GM12878 (cell line): ENCODE data around the gene TIPIN. TPM values are rescaled to one million over a fixed set of nuclear protein-coding genes. Genes with fewer than 3 reads are reported as not detected.

Experiments
- BACH1 ChIP-seq: fragments of 450-650 bp; IDR thresholded peaks from 2 replicates; pipeline ENCODE4 v1.6.1; 2017; ENCODE audit warnings: mild to moderate bottlenecking, borderline replicate concordance
- BHLHE40 ChIP-seq, 2 experiments: fragments of 450-650 bp in 1 of 2; IDR thresholded peaks; 2 replicates each; pipeline ENCODE4 v1.6.1; 2011 to 2017; ENCODE audit warnings: low read depth in 2 of 2, borderline replicate concordance in 1 of 2, improper control_type of control experiment in 1 of 2, low read length in 1 of 2, mild to moderate bottlenecking in 1 of 2
- EGR1 ChIP-seq, 2 experiments: IDR thresholded peaks; 1 replicate in 1 of 2; 2 replicates in 1 of 2; pipeline ENCODE4 v1.6.1; 2011 to 2012; ENCODE audit warnings: low read depth in 2 of 2, low read length in 2 of 2, borderline replicate concordance in 1 of 2, mild to moderate bottlenecking in 1 of 2, moderate library complexity in 1 of 2
- FOXM1 ChIP-seq: IDR thresholded peaks from 2 replicates; pipeline ENCODE4 v1.6.1; 2012; ENCODE audit warnings: low read depth, mild to moderate bottlenecking, inconsistent platforms, low read length, moderate library complexity
- GATAD2B ChIP-seq: fragments of 450-650 bp; conservative IDR thresholded peaks from 2 replicates; pipeline ENCODE4 v1.6.1; 2017; ENCODE audit warnings: low read depth, mild to moderate bottlenecking, moderate library complexity
- IKZF1 ChIP-seq: fragments of 450-650 bp; conservative IDR thresholded peaks from 2 replicates; pipeline ENCODE4 v1.6.1; 2017; ENCODE audit warnings: antibody characterized with exemption, mild to moderate bottlenecking
- IKZF2 ChIP-seq, 2 experiments: fragments of 450-650 bp; IDR thresholded peaks; 2 replicates each; pipeline ENCODE4 v1.6.1; 2017; ENCODE audit warnings: mild to moderate bottlenecking in 2 of 2, moderate library complexity in 2 of 2
- IRF4 ChIP-seq: IDR thresholded peaks from 2 replicates; pipeline ENCODE4 v1.6.1; 2011; ENCODE audit warnings: low read depth, low read length
- MEF2B ChIP-seq: fragments of 450-650 bp; IDR thresholded peaks from 2 replicates; pipeline ENCODE4 v1.6.1; 2018; ENCODE audit warnings: mild to moderate bottlenecking, moderate library complexity; ENCODE audit not compliant: partially characterized antibody, poor library complexity, severe bottlenecking
- MTA2 ChIP-seq: fragments of 450-650 bp; IDR thresholded peaks from 2 replicates; pipeline ENCODE4 v1.6.1; 2016; ENCODE audit warnings: low read depth, mild to moderate bottlenecking, moderate library complexity
- MTA3 ChIP-seq: IDR thresholded peaks from 2 replicates; pipeline ENCODE4 v1.6.1; 2012; ENCODE audit warnings: low read length, inconsistent platforms, borderline replicate concordance
- NFIC ChIP-seq: IDR thresholded peaks from 2 replicates; pipeline ENCODE4 v1.6.1; 2012; ENCODE audit warnings: low read depth, mild to moderate bottlenecking, inconsistent platforms, low read length, moderate library complexity
- PAX5 ChIP-seq: IDR thresholded peaks from 2 replicates; pipeline ENCODE4 v1.6.1; 2011; ENCODE audit warnings: low read depth, low read length, borderline replicate concordance
- PAX8 ChIP-seq: fragments of 450-650 bp; IDR thresholded peaks from 2 replicates; pipeline ENCODE4 v1.6.1; 2017; ENCODE audit warnings: mild to moderate bottlenecking, moderate library complexity
- POLR2A ChIP-seq: IDR thresholded peaks from 2 replicates; pipeline ENCODE4 v1.6.1; 2011; ENCODE audit warnings: low read depth, mild to moderate bottlenecking, low read length
- RAD21 ChIP-seq: IDR thresholded peaks from 2 replicates; pipeline ENCODE4 v1.6.1; 2011; ENCODE audit warnings: mild to moderate bottlenecking, low read depth, low read length, moderate library complexity; ENCODE audit not compliant: insufficient read depth
- RUNX3 ChIP-seq: IDR thresholded peaks from 2 replicates; pipeline ENCODE4 v1.6.1; 2012; ENCODE audit warnings: low read length, inconsistent platforms
- TAF1 ChIP-seq: IDR thresholded peaks from 2 replicates; pipeline ENCODE4 v1.6.1; 2011; ENCODE audit warnings: mild to moderate bottlenecking, low read depth, low read length, borderline replicate concordance
- TBL1XR1 ChIP-seq: IDR thresholded peaks from 2 replicates; pipeline ENCODE4 v1.6.1; 2012; ENCODE audit warnings: low read depth, low read length, improper control_type of control experiment
- TCF3 ChIP-seq: IDR thresholded peaks from 2 replicates; pipeline ENCODE4 v1.6.1; 2012; ENCODE audit warnings: low read depth, mild to moderate bottlenecking, low read length, borderline replicate concordance; ENCODE audit not compliant: insufficient read depth
- ZBED1 ChIP-seq: IDR thresholded peaks from 2 replicates; pipeline ENCODE4 v1.6.1; 2016; ENCODE audit warnings: borderline replicate concordance
- ZNF24 ChIP-seq: fragments of 450-650 bp; IDR thresholded peaks from 2 replicates; pipeline ENCODE4 v1.6.1; 2017; ENCODE audit warnings: antibody characterized with exemption, mild to moderate bottlenecking
- ZNF384 ChIP-seq: IDR thresholded peaks from 2 replicates; pipeline ENCODE4 v1.6.1; 2012; ENCODE audit warnings: low read depth, mild to moderate bottlenecking, low read length, improper control_type of control experiment, borderline replicate concordance
- polyA plus RNA-seq, 11 experiments: library from polyadenylated mRNA; depleted of rRNA in 4 of 11; unstranded in 6 of 11; stranded (reverse) in 5 of 11; fragments of >200 nt; fragmentation: Nextera tagmentation in 4 of 11; fragmentation: Illumina TruSeq in 1 of 11; extraction: Ambion mirVana in 4 of 11; extraction: Trizol in 1 of 11; gene quantifications; 1 replicate in 1 of 11; 2 replicates in 10 of 11; pipeline versions ENCODE4 v1.2.1 to v1.2.3, GENCODE V29; 2011 to 2016; ENCODE audit warnings: inconsistent platforms in 2 of 11, missing spikeins in 2 of 11, low read depth in 1 of 11
- total RNA-seq, 4 experiments: library from RNA; depleted of rRNA in 3 of 4; stranded (reverse); fragments of >200 nt in 3 of 4; fragmentation: Illumina TruSeq in 1 of 4; extraction: Trizol in 1 of 4; gene quantifications; 2 replicates each; pipeline versions ENCODE4 v1.2.1 to v1.2.3, GENCODE V29; 2013 to 2021
- TF ChIP-seq, protein P1 (sequence below): IDR thresholded peaks from 2 replicates; pipeline ENCODE4 v1.6.1; 2012; ENCODE audit warnings: low read length, inconsistent platforms
- TF ChIP-seq, protein P2 (sequence below): fragments of 450-650 bp; IDR thresholded peaks from 2 replicates; pipeline ENCODE4 v1.6.1; 2016; ENCODE audit warnings: mild to moderate bottlenecking
- TF ChIP-seq, protein P3 (sequence below): fragments of 450-650 bp; IDR thresholded peaks from 2 replicates; pipeline ENCODE4 v1.6.1; 2016; ENCODE audit warnings: mild to moderate bottlenecking
- TF ChIP-seq, protein P4 (sequence below): fragments of 450-650 bp; conservative IDR thresholded peaks from 2 replicates; pipeline ENCODE4 v1.6.1; 2017; ENCODE audit warnings: mild to moderate bottlenecking, moderate library complexity

TIPIN gene
- total and polyA plus RNA-seq, 10 of the 15 experiments (the other 5 are each of a cell fraction or from before 2014, with no cell fraction given): 21.1 to 69.2 (median 47.0) TPM

DNA sequence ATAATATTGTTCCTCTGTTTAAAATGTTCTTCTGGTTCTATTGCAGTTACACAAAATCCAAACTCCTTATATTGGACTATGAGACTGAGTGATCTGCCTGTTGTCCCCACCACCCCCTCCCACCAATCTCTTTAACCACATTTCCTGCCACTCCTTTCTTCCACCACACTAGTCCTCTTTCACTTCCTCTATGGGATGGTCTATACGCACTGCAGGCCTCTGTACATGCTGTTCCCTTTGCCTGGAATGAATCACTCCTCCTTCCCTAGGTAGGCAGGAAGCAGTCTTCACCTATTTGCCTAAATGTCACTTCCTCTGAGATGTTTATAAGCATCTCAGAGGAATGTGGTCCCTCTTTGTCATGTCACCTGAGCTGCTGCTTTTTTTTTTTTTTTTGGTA is 34.2 kb upstream of the TIPIN start (continued):
- TF ChIP-seq PAX8 (no peak), RAD21 (0 out of 2 replicates have a peak, but pooled peaks have one; percentile 10), IKZF2 (IDR thresholded peaks at IDR 0.05) (peak; percentile 99), IKZF1 (peak; percentile 96), NFIC (peak; percentile 94), TCF3 (peak; percentile 34; the same call in 1 of the 2 replicates), POLR2A (no peak), PAX5 (peak; percentile 84; the same call in 1 of the 2 replicates), BACH1 (peak; percentile 61; the same call in 1 of the 2 replicates), ZNF24 (0 out of 2 replicates have a peak, but pooled peaks have one; percentile 17), FOXM1 (peak; percentile 70; the same call in 1 of the 2 replicates), TBL1XR1 (peak; percentile 71; the same call in 1 of the 2 replicates), MTA3 (peak; percentile 77; the same call in 1 of the 2 replicates), ZBED1 (peak; percentile 81; the same call in 1 of the 2 replicates), MTA2 (peak; percentile 73; the same call in 1 of the 2 replicates), GATAD2B (peak; percentile 35; the same call in 1 of the 2 replicates), MEF2B (peak; percentile 19), IRF4 (peak; percentile 96), BHLHE40 (IDR thresholded peaks at IDR 0.05; ENCODE audit: borderline replicate concordance in 1 of 2, low read depth in 2 of 2, low read length in 1 of 2) (peak; percentile 59 to 68), TAF1 (0 out of 2 replicates have a peak, but pooled peaks have one; percentile 29), ZNF384 (peak; percentile 36; the same call in 1 of the 2 replicates), RUNX3 (peak; percentile 100), EGR1 (IDR thresholded peaks at IDR 0.05; ENCODE audit: borderline replicate concordance in 1 of 2, low read depth in 2 of 2, low read length in 2 of 2) (peak in 1 of 2 experiments; percentile 72; a peak in 2 of 3 replicates)
- TF ChIP-seq, protein P1, sequence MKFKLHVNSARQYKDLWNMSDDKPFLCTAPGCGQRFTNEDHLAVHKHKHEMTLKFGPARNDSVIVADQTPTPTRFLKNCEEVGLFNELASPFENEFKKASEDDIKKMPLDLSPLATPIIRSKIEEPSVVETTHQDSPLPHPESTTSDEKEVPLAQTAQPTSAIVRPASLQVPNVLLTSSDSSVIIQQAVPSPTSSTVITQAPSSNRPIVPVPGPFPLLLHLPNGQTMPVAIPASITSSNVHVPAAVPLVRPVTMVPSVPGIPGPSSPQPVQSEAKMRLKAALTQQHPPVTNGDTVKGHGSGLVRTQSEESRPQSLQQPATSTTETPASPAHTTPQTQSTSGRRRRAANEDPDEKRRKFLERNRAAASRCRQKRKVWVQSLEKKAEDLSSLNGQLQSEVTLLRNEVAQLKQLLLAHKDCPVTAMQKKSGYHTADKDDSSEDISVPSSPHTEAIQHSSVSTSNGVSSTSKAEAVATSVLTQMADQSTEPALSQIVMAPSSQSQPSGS: peak; percentile 87
- TF ChIP-seq, protein P2, sequence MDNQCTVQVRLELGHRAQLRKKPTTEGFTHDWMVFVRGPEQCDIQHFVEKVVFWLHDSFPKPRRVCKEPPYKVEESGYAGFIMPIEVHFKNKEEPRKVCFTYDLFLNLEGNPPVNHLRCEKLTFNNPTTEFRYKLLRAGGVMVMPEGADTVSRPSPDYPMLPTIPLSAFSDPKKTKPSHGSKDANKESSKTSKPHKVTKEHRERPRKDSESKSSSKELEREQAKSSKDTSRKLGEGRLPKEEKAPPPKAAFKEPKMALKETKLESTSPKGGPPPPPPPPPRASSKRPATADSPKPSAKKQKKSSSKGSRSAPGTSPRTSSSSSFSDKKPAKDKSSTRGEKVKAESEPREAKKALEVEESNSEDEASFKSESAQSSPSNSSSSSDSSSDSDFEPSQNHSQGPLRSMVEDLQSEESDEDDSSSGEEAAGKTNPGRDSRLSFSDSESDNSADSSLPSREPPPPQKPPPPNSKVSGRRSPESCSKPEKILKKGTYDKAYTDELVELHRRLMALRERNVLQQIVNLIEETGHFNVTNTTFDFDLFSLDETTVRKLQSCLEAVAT: peak; percentile 47; the same call in 1 of the 2 replicates
- TF ChIP-seq, protein P3, sequence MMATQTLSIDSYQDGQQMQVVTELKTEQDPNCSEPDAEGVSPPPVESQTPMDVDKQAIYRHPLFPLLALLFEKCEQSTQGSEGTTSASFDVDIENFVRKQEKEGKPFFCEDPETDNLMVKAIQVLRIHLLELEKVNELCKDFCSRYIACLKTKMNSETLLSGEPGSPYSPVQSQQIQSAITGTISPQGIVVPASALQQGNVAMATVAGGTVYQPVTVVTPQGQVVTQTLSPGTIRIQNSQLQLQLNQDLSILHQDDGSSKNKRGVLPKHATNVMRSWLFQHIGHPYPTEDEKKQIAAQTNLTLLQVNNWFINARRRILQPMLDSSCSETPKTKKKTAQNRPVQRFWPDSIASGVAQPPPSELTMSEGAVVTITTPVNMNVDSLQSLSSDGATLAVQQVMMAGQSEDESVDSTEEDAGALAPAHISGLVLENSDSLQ: peak; percentile 39
- TF ChIP-seq, protein P4, sequence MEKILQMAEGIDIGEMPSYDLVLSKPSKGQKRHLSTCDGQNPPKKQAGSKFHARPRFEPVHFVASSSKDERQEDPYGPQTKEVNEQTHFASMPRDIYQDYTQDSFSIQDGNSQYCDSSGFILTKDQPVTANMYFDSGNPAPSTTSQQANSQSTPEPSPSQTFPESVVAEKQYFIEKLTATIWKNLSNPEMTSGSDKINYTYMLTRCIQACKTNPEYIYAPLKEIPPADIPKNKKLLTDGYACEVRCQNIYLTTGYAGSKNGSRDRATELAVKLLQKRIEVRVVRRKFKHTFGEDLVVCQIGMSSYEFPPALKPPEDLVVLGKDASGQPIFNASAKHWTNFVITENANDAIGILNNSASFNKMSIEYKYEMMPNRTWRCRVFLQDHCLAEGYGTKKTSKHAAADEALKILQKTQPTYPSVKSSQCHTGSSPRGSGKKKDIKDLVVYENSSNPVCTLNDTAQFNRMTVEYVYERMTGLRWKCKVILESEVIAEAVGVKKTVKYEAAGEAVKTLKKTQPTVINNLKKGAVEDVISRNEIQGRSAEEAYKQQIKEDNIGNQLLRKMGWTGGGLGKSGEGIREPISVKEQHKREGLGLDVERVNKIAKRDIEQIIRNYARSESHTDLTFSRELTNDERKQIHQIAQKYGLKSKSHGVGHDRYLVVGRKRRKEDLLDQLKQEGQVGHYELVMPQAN: no peak
